GM18519 (cell line): ENCODE measurements around the gene APOL2.
"Not testable (repeated sequence)": the region's sequence is repeated elsewhere in the genome, so short reads cannot be mapped to it uniquely, and the experiment has no call there.

Experiments used
- ATAC-seq: cut with Tn5 transposase; IDR thresholded peaks from one replicate; pipeline ENCODE4 v1.9.1; 2021; ENCODE audit warnings: mild to moderate bottlenecking, moderate library complexity; ENCODE audit not compliant: unreplicated experiment, low FRiP score

Gene APOL2

DNA sequence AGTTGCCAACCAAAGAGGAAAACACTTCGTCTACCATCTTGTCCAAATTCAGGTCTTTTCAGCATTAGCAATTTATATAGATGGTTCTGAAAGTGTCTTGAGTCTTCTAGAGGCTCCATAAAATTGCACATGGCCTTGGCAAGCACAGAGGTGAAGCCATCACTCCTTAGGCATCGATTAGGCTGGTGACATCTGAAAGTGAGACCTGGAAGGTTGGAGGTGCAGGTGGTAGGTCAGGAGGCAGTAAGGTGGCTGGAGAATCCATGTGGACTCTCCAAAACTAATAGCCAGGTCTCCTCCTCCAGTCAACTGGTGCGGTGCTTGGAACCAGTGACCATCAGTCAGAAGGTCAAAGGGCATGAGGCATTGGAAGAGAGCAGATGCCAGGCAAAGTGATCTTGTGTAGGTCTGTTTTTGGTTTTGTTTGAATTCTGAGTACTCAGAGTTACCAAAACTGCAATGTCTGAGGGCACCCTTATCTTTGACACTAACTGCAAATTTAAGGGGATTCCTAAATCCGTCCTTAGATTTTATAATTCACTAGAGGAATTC lies 6.6 kb upstream of the APOL2 start:
- ATAC-seq: no peak

DNA sequence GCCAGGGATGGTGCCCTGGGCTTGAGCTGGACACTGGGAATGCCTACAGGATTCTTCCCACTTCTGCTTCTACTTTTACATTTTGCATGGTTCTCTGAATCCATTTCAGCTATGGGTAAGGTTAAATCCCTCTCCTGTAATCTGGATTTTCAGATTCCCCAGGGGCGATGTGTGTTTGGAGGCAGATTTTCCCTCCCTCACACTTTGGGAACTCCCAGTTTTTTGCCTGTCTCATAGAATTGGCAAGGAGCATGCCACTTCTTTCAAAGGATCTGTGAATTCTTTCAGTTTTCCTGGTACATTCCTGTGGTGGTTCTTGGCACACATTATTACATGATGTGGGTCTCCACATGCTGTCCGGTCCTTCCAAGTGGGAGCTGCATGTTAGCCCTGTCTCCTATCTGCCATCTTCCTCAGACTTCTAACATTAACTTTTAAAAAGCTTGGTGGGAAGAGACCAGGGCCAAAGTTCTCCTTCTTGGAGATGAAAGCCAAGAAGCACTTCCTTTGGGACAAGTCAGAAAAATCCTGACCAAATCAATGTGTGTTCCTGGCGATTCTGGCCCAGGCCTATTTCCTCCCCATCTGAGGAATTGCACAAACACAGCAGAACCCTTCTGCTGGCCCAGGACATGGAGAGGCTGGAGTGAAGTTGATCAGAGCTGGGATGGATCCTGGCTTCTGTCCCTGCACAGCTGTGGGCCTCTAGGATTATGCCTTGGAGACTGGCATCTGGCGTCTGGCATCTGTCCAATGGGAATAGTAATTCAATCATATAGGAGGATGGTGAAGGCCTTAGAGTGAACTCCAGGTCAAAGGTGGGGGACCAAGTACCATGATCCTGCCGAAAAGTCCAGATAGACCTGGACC lies 5.4 kb upstream of the APOL2 start:
- ATAC-seq: no peak

DNA sequence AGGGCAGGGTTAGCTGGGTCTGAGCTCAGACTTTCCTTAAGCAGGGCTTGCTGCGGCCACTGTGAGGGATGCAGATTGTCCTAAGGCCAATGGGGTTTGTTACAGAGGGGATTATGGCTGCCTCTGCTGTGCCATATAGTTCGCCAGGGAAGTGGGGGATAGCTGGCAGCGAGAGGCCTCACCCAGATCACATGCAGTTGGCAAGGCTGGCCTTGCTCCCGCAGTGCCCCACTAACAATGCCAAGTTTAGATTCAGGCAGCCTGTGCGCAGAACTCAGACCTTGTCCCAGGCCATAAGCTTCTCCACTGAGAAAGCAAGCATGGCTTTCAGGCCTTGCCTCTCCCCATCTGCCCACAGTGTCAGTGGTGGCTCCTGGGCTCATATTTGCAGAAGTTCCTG lies 4.7 kb upstream of the APOL2 start:
- ATAC-seq: no peak

DNA sequence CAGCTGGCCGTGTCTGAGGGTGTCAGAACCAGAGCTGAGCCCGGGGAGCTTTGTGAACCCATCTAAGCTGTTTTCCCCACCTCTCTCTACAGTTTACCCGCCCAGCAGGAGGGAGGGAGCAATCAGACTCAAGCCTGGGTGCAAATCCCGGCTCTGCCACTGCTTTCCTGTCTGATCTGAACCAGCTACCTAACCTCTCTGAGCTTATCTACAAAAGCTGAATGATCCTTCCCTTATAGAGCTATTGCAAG lies 252 bp downstream of the APOL2 start:
- ATAC-seq: no peak

DNA sequence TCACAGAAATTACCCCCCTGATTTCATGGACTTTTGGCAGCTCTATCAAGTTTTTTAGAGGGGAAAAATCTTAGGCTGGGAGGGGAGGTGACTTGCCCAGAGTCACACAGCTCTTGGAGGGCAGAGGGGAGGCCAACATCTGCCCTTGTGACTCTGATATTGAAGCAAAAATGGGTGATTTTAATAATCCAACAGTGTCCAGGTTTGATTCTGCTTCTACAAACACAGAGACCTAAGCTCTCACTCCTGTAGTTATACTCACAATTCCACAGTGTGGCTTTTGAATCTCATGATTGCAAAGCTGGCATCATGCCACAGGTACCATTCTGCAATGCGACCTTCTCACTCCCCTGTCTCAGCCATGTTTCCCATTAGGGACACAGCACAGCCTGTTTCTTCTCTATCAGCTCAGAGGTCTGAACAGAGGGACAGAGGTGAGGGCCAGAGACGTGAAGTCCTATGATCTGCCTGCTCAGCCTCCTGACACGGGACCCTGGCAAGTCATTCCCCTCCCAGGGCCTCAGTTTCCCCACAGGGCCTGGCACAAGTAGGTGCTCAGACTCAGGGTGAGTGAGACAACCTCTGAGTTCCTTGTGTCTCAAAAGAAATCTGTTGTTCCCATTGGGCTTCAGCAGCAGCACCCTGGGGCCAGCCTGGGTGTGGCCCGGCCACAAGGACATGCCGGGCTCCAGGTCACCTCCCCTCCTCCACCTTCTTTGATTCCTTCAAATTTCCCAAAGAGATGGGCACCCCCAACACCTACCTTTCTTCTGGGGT lies 766 bp downstream of the APOL2 start:
- ATAC-seq: no peak

DNA sequence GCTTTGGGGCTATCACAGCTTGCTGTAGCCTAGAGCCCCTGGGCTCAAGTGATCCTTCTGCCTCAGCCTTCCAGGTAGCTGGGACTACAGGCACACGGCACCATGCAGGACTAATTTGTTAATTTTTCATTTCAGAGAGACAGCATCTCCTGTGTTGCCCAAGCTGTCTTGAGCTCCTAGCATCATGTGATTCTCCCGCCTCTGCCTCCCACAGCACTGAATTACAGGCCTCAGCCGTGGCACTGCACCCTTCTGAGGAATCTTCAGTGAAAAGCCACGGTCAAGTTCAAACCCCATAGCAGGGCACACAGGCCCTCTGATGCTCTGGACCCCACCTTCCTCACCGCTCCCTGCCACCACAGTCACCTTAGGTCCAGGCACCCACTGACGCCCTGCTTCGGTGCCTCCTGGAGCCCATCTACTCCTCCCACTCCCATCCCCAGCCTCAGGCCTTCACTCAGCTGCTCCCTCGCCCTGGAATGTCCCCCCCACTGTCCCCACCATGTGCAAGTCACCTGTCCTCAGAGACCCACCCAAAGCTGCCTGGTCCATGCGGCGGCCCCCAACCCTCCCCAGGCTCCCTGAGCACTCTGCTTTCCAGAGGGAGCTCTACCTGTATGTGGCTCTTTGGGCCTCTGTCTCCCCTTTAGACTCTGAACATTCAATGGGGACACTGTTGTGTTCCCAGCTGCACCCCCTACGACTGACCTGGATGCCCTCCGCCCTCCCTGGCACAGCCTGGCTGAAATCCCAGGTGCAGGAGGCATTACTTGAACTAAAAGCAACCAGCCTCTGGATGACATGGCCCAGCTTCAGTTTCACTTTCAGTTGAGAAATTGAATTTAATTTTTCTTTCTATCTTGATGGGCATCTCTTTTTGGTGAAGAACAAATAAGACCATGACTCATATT lies 1.6 kb downstream of the APOL2 start:
- no peak for ATAC-seq

DNA sequence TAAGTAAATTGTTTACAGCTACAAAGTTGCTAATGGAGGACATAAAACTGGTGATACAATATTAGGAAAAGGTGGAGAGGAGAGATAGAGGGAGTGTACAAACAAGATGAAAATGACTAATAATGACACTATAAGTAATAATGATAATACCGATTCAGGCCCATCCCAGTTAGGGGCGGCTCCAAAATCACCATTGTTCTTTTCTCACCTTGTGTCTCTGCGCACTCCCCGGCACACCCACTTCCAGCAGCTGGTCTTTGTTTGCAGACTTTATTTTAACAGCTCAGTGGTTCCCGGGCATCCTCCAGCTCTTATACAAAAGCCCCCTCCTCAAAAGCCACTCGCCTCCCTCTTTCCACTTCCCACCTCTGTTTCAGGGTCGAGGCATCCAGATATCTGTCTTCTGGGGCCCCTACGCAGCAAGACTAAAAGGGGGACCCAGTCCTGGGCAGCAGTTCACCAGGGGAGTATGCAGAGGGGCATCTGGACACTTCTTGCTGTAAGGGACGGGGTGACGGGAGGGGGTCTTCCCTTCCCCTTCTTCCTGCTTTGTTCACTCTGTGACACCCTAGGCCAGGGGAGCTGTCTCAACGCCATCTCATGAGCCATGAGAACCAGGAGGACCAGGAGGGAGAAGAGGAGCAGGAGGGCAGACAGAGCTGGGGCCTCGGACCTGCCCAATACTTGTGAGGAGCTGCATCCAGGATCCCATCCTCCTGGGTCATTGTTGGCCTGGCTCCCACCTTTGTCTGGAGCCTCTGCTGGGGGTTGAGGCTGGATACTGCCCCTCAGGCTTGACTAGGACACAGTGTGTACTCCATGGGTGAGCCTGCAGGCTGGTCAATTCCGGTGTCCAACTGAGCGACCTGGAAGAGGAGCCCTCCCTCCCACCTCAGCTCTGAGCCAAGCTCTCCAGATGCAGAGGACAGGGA lies 2.7 kb downstream of the APOL2 start:
- ATAC-seq: no peak

DNA sequence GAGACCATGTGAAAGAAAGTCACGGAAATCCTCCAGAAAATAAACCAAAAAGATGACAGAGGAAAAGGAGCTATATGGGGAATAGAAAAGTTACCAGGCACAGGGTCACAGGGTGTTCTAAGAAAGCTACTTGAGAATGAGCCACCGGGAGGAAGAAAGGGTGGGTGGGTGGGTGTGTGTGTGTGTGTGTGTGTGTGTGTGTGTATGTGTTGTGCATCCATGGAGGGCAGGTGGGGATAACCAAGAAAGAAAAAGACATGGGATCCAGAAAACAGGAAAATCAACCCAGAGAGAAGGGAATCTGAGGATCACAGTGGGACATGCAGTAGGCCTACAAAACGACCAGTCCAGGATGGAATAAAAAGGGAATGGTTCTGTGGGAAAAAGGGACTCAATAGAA lies 3.7 kb downstream of the APOL2 start:
- no peak for ATAC-seq

DNA sequence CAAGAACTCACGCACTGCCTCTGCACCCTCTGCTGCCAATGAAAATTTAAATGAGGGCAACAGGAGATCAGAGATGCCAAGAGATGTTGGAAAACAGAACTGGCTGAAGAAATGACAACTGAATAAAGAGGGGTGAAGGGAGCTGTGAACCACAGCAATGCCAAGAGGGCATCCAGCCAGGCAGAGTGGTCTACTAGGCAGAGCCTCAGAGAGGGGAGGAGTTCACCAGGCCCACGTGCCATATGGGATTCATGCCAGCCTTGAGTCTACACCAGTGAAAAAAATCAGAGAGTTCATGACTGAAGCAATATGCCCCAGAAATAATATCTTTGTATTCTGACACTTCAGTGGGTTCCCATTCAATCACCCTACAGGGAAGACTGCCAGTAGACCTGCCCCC lies 4.4 kb downstream of the APOL2 start:
- no peak for ATAC-seq

DNA sequence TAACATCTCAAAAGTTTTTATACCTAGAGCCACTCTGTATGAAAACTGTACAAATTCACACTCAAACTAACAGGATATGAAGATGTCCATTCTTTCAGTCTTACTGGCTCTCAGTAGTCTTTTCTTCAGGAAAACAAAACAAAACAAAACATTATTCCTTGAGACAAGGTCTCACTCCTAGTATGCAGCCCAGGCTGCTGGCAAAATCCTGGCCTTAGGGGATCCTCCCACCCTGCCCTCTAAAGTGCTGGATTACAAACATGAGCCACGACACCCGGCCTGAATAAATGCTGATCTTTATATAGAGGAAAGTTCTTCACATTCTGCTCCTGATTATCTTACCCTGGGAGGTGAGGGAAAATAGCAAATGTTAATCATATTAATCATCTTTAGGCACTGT lies 5.1 kb downstream of the APOL2 start:
- no peak for ATAC-seq

DNA sequence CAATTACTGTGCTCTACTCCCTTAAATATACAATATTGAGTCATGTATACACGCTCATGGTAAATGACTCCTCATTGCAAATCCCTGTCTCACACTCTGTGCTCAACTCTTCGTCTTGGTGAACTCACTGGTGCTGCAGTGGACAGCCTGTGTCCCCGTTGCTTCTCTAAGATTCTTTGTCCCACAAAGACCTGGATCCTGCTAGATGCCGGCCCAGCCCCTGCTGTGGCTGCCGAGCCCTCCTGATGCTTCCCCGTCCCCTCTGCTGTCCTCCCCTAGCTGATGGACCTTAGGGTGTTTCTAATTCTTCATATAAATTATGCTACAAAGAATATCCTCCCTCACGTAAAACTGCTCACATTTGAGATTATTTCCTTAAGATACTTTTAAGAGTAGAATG lies 5.5 kb downstream of the APOL2 start:
- ATAC-seq: no peak

DNA sequence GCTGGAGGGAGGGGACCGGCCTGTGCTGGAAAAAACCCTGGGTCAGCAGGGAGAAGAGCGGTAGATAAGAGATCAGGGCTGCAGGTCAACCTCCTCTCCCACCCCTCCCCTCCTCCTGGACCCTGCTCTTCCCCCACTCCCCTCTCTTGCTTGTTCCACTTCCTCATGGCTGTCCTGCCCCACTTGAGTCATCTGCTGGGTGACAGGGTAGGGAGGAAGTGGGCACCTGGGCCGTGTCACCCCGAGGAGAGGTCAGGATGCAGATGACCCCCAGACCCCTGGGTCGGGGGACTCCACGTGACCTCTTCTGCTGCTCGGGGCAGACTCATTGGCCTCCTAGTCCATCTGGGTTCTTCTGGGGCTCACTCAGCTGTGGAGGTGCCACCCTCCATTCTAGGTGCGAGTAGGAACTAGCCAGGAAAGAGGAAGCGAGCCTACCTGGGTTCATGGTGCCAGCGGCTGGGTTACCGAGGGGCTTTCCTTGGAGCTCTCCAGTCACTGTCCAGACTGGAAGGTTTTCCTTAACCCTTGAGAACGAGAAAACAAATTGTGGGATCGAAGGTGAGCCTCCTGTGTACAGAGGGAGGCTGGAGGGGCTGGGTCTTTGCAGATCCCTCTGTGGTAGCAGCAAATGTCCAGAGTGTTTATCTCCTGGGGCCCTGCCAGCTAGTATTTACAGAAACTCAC lies 6.5 kb downstream of the APOL2 start:
- no peak for ATAC-seq

DNA sequence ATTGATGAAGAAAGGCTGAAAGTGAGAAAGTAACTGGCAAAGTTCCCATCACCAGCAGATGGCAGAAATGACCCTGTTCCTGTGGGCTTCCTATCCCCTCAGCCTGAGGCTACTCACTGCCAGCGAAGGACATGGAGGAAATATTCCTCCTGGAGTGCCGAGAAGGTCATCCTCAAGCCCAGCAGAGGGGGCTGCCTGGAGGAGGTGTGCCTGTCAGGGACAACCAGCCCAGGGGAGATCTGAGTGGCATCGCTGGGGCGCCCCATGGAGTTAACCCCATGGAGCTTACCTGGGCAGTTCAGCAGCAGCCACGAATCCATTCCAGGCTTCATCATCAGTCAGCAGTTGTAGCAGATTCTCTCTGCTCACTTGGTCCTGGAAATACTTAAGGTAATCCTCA lies 8.3 kb downstream of the APOL2 start:
- ATAC-seq: not testable (repeated sequence)

DNA sequence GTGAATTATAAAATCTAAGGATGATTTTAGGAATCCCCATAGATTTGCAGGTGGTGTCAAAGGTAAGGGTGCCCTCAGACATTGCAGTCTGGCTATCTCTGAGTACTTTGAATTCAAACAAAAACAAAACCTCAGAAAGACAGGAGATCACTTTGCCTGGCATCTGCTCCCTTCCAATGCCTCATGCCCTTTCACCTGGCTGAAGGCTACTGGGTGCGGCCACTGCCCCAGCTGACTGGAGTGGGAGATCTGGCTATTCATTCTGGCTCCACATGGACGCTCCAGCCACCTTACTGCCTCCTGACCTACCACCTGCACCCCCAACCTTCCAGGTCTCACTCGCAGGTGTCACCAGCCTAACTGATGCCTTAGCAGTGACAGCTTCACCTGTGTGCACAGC lies 9.7 kb downstream of the APOL2 start:
- ATAC-seq: not testable (repeated sequence)

DNA sequence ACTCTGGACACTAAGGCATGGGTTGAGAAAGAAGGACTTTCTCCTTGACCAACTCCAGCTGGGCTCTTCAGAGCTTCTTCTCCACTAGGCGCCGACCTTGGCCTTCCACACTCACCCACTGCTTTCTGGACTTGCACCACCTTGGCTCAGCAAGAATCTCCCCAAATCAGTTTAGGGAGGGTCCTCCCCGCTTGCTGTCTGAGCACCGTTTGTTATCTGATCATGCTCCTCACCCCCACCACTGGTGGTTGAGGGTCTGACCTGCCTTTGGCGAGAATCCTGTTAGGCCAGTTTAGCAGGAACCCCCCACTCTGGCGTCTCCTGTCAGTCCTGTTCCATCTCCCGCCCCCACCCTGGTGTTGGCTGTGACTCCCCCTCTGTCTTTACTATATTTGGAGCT lies 10.4 kb downstream of the APOL2 start:
- ATAC-seq: no peak

DNA sequence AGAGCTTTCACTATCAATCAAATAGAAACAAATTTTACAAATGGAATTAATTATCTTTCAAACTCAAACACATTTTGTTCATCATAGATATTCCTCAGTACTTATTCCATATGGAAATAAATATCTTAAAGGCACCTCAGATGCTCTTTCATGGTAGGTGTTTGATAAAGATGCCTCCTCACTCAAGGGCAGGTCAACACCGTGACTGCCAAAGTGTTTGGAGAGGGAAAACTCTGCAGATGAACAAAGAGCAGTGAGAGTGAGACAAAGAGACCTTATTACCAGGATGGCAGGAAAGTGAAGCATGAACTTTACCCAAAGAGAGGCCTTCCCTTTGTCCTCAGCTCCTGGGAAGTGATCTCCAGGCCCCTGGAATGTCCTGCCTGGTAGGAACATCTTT lies 11.0 kb downstream of the APOL2 start:
- not testable (repeated sequence) for ATAC-seq

DNA sequence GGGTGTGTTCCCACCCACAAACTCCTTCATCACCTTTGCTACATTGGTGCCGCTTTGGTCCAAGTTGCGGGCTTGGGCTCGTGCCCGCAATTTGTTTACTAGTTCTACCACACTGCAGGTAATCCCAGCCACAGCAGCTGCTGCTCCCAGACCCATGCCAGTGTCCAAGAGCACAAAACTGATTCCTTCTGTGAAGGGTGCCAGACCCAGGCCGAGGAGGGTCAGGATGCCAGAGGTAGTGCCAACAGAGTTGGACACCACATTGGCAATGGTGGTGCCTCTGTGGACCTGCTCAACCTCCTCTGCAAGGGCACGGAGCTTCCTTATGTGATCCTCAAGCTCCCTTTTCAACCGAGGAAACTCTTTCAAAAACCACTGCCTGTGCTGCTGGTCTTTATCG lies 11.5 kb downstream of the APOL2 start:
- no peak for ATAC-seq

DNA sequence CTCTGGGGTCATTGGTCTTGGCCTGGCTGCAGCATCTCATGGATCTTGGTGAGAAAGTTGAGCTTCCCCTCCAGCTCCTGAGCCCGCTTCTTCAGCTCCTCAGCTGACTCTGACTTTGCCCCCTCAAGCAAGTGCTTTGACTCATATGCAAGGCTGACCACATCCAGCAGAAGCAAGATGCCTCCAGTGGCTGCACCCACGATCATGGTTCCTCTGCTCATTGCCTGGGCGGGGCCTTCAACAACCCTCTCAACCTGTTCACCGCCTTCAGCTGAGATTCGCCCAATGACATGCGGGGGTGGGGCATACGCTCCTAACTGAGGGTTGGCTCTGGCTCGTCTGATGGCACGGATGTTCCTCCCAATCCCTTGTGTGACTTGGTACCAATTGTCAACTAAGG lies 11.9 kb downstream of the APOL2 start:
- ATAC-seq: no peak

DNA sequence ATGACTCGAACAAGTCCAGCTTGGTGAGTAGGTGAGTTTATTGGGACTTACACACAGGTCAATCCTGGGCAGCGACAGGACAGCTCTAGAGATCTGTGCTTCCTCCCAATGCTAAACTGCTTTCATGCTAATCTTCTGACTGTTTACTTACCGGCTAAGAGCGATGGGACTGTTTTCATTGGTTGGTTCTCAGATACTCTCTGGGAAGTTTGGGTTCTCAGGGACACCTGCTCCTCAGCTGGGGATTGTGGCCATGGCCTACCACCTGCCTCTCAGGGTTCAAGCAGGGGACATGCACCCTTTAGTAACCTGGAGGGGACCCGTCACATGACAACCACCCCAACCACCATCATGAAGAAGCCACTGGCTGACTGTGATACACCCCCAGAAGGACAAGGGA lies 13.1 kb downstream of the APOL2 start:
- ATAC-seq: no peak
